Fibroblast of lung (primary cell): ENCODE measurements around the gene TAF1D.

Source experiments
- CTCF ChIP-seq, 2 donors: IDR thresholded peaks in 1 of 2; conservative IDR thresholded peaks in 1 of 2; 1 replicate in 1 of 2; 2 replicates in 1 of 2; pipeline ENCODE4 v1.5.1; 2011 to 2012; ENCODE audit warnings: low read length in 2 of 2, control low read depth in 1 of 2, inconsistent platforms in 1 of 2, low read depth in 1 of 2, mild to moderate bottlenecking in 1 of 2
- EZH2 ChIP-seq: IDR thresholded peaks from 2 replicates; pipeline ENCODE4 v1.5.1; 2012; ENCODE audit warnings: low read length, control low read depth, mild to moderate bottlenecking; ENCODE audit errors: missing control alignments

GRCh38 chr11:93753241-93753640, 11.9 kb upstream of the TAF1D start:
- no peak for TF ChIP-seq EZH2
- no peak for TF ChIP-seq CTCF (conservative IDR thresholded peaks at IDR 0.05 in 1 of 2, IDR thresholded peaks at IDR 0.05 in 1 of 2; ENCODE audit: low read depth in 1 of 2, low read length in 2 of 2)
